Neural cell (in vitro differentiated cells): Measurements from ENCODE around the gene ZNF75A. TPM values are rescaled to one million over a fixed set of nuclear protein-coding genes. Genes with fewer than 3 reads are reported as not detected.

ENCODE experiments used
- H2AFZ ChIP-seq: fragments of 200-600, 300-800 bp; sonication (generic), shearing (Covaris generic); 2 replicates; pipeline ENCODE4 v1.6.0; 2014; ENCODE audit warnings: low read depth, mild to moderate bottlenecking, antibody characterized with exemption, low read length, moderate library complexity
- H3F3A ChIP-seq: fragments of 200-600 bp; shearing (Covaris generic); 2 replicates; pipeline ENCODE4 v1.6.1; 2016; ENCODE audit warnings: mild to moderate bottlenecking, moderate library complexity, mixed read lengths, antibody characterized with exemption, low read length; ENCODE audit not compliant: insufficient read depth, poor library complexity, severe bottlenecking
- H3K27ac ChIP-seq: fragments of 200-600, 300-800 bp; sonication (generic), shearing (Covaris generic); 2 replicates; pipeline ENCODE4 v1.5.1; 2014; ENCODE audit warnings: mild to moderate bottlenecking, low read length, moderate library complexity
- H3K27me3 ChIP-seq: fragments of 300-800, 200-600 bp; sonication (generic), shearing (Covaris generic); 2 replicates; pipeline ENCODE4 v1.6.0; 2014; ENCODE audit warnings: mild to moderate bottlenecking, low read depth, low read length, moderate library complexity; ENCODE audit not compliant: insufficient read depth
- H3K36me3 ChIP-seq: fragments of 300-800, 200-600 bp; sonication (generic), shearing (Covaris generic); 2 replicates; pipeline ENCODE4 v1.5.1; 2014; ENCODE audit warnings: mild to moderate bottlenecking, antibody characterized with exemption, low read length, moderate library complexity; ENCODE audit not compliant: insufficient read depth
- H3K4me2 ChIP-seq: fragments of 300-800, 200-600 bp; sonication (generic), shearing (Covaris generic); 2 replicates; pipeline ENCODE4 v1.6.0; 2014; ENCODE audit warnings: mild to moderate bottlenecking, low read length
- H3K4me3 ChIP-seq: fragments of 300-800, 200-600 bp; sonication (generic), shearing (Covaris generic); 2 replicates; pipeline ENCODE4 v1.5.1; 2014; ENCODE audit warnings: mild to moderate bottlenecking, low read length, moderate library complexity
- H3K79me2 ChIP-seq: fragments of 200-600 bp; shearing (Covaris generic); replicated peaks from 2 replicates; pipeline ENCODE4 v1.6.0; 2014; ENCODE audit warnings: mild to moderate bottlenecking, low read length, moderate library complexity; ENCODE audit not compliant: insufficient read depth
- H3K9ac ChIP-seq: fragments of 300-800, 200-600 bp; sonication (generic), shearing (Covaris generic); 2 replicates; pipeline ENCODE4 v1.6.1; 2016; ENCODE audit warnings: mild to moderate bottlenecking, low read length, mixed read lengths
- H3K9me2 ChIP-seq: fragments of 200-600 bp; shearing (Covaris generic); 2 replicates; pipeline ENCODE4 v1.6.1; 2016; ENCODE audit warnings: mild to moderate bottlenecking, low read length, mixed read lengths; ENCODE audit not compliant: insufficient read depth
- H3K9me3 ChIP-seq: fragments of 200-600, 300-800 bp; sonication (generic), shearing (Covaris generic); 2 replicates; pipeline ENCODE4 v1.6.1; 2016; ENCODE audit warnings: mild to moderate bottlenecking, mixed run types, low read length, moderate library complexity, mixed read lengths
- H4K20me1 ChIP-seq: fragments of 200-600 bp; shearing (Covaris generic); 2 replicates; pipeline ENCODE4 v1.6.1; 2016; ENCODE audit warnings: mild to moderate bottlenecking, mixed run types; ENCODE audit not compliant: insufficient read depth
- CTCF ChIP-seq: fragments of 450-650 bp; IDR thresholded peaks from 2 replicates; pipeline ENCODE4 v1.5.1; 2014; ENCODE audit warnings: antibody characterized with exemption, mild to moderate bottlenecking, moderate library complexity; ENCODE audit not compliant: poor library complexity, severe bottlenecking
- EP300 ChIP-seq: fragments of 450-650 bp; conservative IDR thresholded peaks from 2 replicates; pipeline ENCODE4 v1.6.1; 2014; ENCODE audit warnings: antibody characterized with exemption, mild to moderate bottlenecking, moderate library complexity; ENCODE audit not compliant: poor library complexity, severe bottlenecking
- EZH2 ChIP-seq: fragments of 200-600, 300-800 bp; shearing (Covaris generic), sonication (generic); IDR thresholded peaks from 2 replicates; pipeline ENCODE4 v1.6.1; 2014; ENCODE audit warnings: antibody characterized with exemption, low read length, borderline replicate concordance, mild to moderate bottlenecking; ENCODE audit not compliant: insufficient read depth, poor library complexity, severe bottlenecking
- MXI1 ChIP-seq: fragments of 450-650 bp; conservative IDR thresholded peaks from 2 replicates; pipeline ENCODE4 v1.6.1; 2014; ENCODE audit warnings: antibody characterized with exemption, mild to moderate bottlenecking; ENCODE audit not compliant: poor library complexity, severe bottlenecking
- POLR2AphosphoS5 ChIP-seq: IDR thresholded peaks from 2 replicates; pipeline ENCODE4 v1.6.1; 2012
- RAD21 ChIP-seq: fragments of 450-650 bp; conservative IDR thresholded peaks from 2 replicates; pipeline ENCODE4 v1.6.1; 2014; ENCODE audit warnings: antibody characterized with exemption, mild to moderate bottlenecking, moderate library complexity
- REST ChIP-seq: IDR thresholded peaks from 2 replicates; pipeline ENCODE4 v1.6.1; 2012; ENCODE audit warnings: borderline replicate concordance
- SMC3 ChIP-seq: fragments of 450-650 bp; conservative IDR thresholded peaks from 2 replicates; pipeline ENCODE4 v1.6.1; 2014; ENCODE audit warnings: antibody characterized with exemption, mild to moderate bottlenecking, moderate library complexity; ENCODE audit not compliant: poor library complexity
- TAF1 ChIP-seq: IDR thresholded peaks from 2 replicates; pipeline ENCODE4 v1.6.1; 2012; ENCODE audit warnings: low read depth
- polyA plus RNA-seq: library from polyadenylated mRNA; depleted of rRNA; stranded (reverse); fragments of >200 nt; gene quantifications from 2 replicates; pipeline ENCODE4 v1.2.3, GENCODE V29; 2014

Gene ZNF75A
- polyA plus RNA-seq, 1 donor from 2014 or later: 76.0 TPM

GRCh38 chr16:3362931-3363330 lies 57.6 kb downstream of the ZNF75A start:
- no peaks in the 10 kb centered on the region for H3K79me2 ChIP-seq
- no peak overlapping the region for H3K4me3 ChIP-seq
- no peak overlapping the region for H2AFZ ChIP-seq
- no peaks in the 10 kb centered on the region for H4K20me1 ChIP-seq
- H3K9me3 ChIP-seq: no peaks in the 10 kb centered on the region
- no peak overlapping the region for H3K27ac ChIP-seq
- no peak overlapping the region for H3K4me2 ChIP-seq
- no peaks in the 10 kb centered on the region for H3K27me3 ChIP-seq
- no peaks in the 10 kb centered on the region for H3F3A ChIP-seq
- no peaks in the 10 kb centered on the region for H3K9me2 ChIP-seq
- H3K9ac ChIP-seq: no peak overlapping the region
- TF ChIP-seq REST (no peak), RAD21 (no peak), MXI1 (no peak), EP300 (no peak), CTCF (no peak), POLR2AphosphoS5 (no peak), EZH2 (no peak), SMC3 (no peak), TAF1 (no peak)
- no peaks in the 10 kb centered on the region for H3K36me3 ChIP-seq

GRCh38 chr16:3363793-3364192 lies 58.5 kb downstream of the ZNF75A start:
- no peak overlapping the region for H2AFZ ChIP-seq
- H3K9me3 ChIP-seq: no peaks in the 10 kb centered on the region
- H3K4me2 ChIP-seq: no peak overlapping the region
- no peak overlapping the region for H3K4me3 ChIP-seq
- no peak overlapping the region for H3K27ac ChIP-seq
- TF ChIP-seq CTCF (no peak), MXI1 (no peak), REST (no peak), EZH2 (no peak), EP300 (no peak), TAF1 (no peak), SMC3 (no peak), RAD21 (no peak)
- no peaks in the 10 kb centered on the region for H3F3A ChIP-seq
- H4K20me1 ChIP-seq: no peaks in the 10 kb centered on the region
- H3K27me3 ChIP-seq: no peaks in the 10 kb centered on the region
- H3K79me2 ChIP-seq: no peaks in the 10 kb centered on the region
- no peaks in the 10 kb centered on the region for H3K36me3 ChIP-seq
- no peak overlapping the region for H3K9ac ChIP-seq
- no peaks in the 10 kb centered on the region for H3K9me2 ChIP-seq
